SH-SY5Y (cell line): Measurements from ENCODE around the gene HEXA.

Experiments
- GATA2 ChIP-seq: IDR thresholded peaks from 2 replicates; pipeline ENCODE4 v1.6.1; 2011; ENCODE audit warnings: mild to moderate bottlenecking, low read depth, low read length
- GATA3 ChIP-seq: IDR thresholded peaks from 2 replicates; pipeline ENCODE4 v1.6.1; 2011; ENCODE audit warnings: low read depth, mild to moderate bottlenecking, low read length, moderate library complexity

HEXA gene

GRCh38 chr15:72345280-72345679 is 30.5 kb downstream of the HEXA start:
- TF ChIP-seq GATA2 = no peak
- no peak for TF ChIP-seq GATA3

- TF ChIP-seq GATA2 = no peak
- TF ChIP-seq GATA3 = no peak
These were observed 31.2 kb downstream of the HEXA start for GRCh38 chr15:72344602-72345001.

- TF ChIP-seq GATA2 (no peak), GATA3 (no peak)
These were observed 33.4 kb downstream of the HEXA start for GRCh38 chr15:72342385-72342784.

- no peak for TF ChIP-seq GATA2
- TF ChIP-seq GATA3 = no peak
These were observed 34.5 kb downstream of the HEXA start for GRCh38 chr15:72341361-72341760.

- TF ChIP-seq GATA2 = no peak
- no peak for TF ChIP-seq GATA3
These were observed 35.4 kb downstream of the HEXA start for GRCh38 chr15:72340366-72340765.

- no peak for TF ChIP-seq GATA3
- TF ChIP-seq GATA2 = no peak
These were observed 36.0 kb downstream of the HEXA start for GRCh38 chr15:72339777-72340177.

GRCh38 chr15:72338617-72339321 is 37.0 kb downstream of the HEXA start:
- TF ChIP-seq GATA3 (no peak), GATA2 (no peak)

GRCh38 chr15:72338148-72338547 is 37.7 kb downstream of the HEXA start:
- no peak for TF ChIP-seq GATA3
- TF ChIP-seq GATA2 = no peak

- TF ChIP-seq GATA2 = no peak
These were observed 41.0 kb downstream of the HEXA start for GRCh38 chr15:72334842-72335241.

GRCh38 chr15:72331021-72331420 is 44.8 kb downstream of the HEXA start:
- TF ChIP-seq GATA3 (no peak), GATA2 (no peak)

- TF ChIP-seq GATA2 = no peak
These were observed 52.1 kb downstream of the HEXA start for GRCh38 chr15:72323752-72324151.

- TF ChIP-seq GATA3 = no peak
- TF ChIP-seq GATA2 = no peak
These were observed 55.7 kb downstream of the HEXA start, which contains the start of gene CELF6 for GRCh38 chr15:72319985-72320671. Gene CELF6 (minus strand): TSS chr15:72320157. CDS start chr15:72319874, 283 bp downstream.

- TF ChIP-seq GATA2 = no peak
- TF ChIP-seq GATA3 = no peak
These were observed 56.3 kb downstream of the HEXA start for GRCh38 chr15:72319360-72319984.

- no peak for TF ChIP-seq GATA2
- no peak for TF ChIP-seq GATA3
These were observed 57.3 kb downstream of the HEXA start for GRCh38 chr15:72318408-72318942.
